HEK293 (cell line): ENCODE results near the gene CYP27A1.
A peak's percentile ranks its signal among the peaks of the same experiment; 100 is the strongest.

ENCODE experiments used
- CTCF ChIA-PET: fragments of 350-600 bp; formaldehyde crosslinking; extraction: SDS; loops from one replicate; lab custom pipeline; 2021; ENCODE audit warnings: antibody characterized with exemption; lab: Yijun Ruan, JAX
- POLR2A ChIA-PET: fragments of 300-600 bp; formaldehyde crosslinking; extraction: SDS; loops from one replicate; lab custom pipeline; 2020; ENCODE audit warnings: antibody characterized with exemption, inconsistent platforms; lab: Yijun Ruan, JAX
- H3K27ac ChIP-seq: fragments of 200-500 bp; sonication (Bioruptor generic); 2 replicates; pipeline ENCODE4 v1.5.1; 2014; ENCODE audit warnings: low read depth, low read length, control low read depth, inconsistent platforms; ENCODE audit errors: extremely low read depth
- H3K36me3 ChIP-seq, 2 experiments: fragments of 200-500 bp in 1 of 2; sonication (Bioruptor generic) in 1 of 2; 1 replicate in 1 of 2; 2 replicates in 1 of 2; pipeline ENCODE4 v1.5.1; 2014 to 2017; ENCODE audit warnings: inconsistent platforms in 2 of 2, low read length in 2 of 2; ENCODE audit not compliant: control insufficient read depth in 2 of 2, insufficient read depth in 1 of 2
- H3K4me1 ChIP-seq: fragments of 200-500 bp; sonication (Bioruptor generic); 2 replicates; pipeline ENCODE4 v1.5.1; 2014; ENCODE audit warnings: mild to moderate bottlenecking, low read length, inconsistent platforms; ENCODE audit not compliant: control insufficient read depth, insufficient read depth
- H3K4me3 ChIP-seq: 2 replicates; pipeline ENCODE4 v1.5.1; 2011; ENCODE audit warnings: low read depth, mild to moderate bottlenecking, control low read depth, low read length, moderate library complexity
- H3K9me3 ChIP-seq: fragments of 200-500 bp; sonication (Bioruptor generic); 2 replicates; pipeline ENCODE4 v1.5.1; 2014; ENCODE audit warnings: low read depth, low read length, inconsistent platforms; ENCODE audit not compliant: control insufficient read depth, insufficient read depth
- BCL11B ChIP-seq: fragments of 450-650 bp; formaldehyde crosslinking; IDR thresholded peaks from 2 replicates; pipeline ENCODE4 v1.5.1; 2016; ENCODE audit warnings: low read depth, missing biosample characterization, missing genetic modification characterization
- EGR2 ChIP-seq: fragments of 450-650 bp; formaldehyde crosslinking; IDR thresholded peaks from 2 replicates; pipeline ENCODE4 v1.5.1; 2016; ENCODE audit warnings: low read depth, missing biosample characterization, missing genetic modification characterization
- GLI2 ChIP-seq: fragments of 450-650 bp; formaldehyde crosslinking; IDR thresholded peaks from 2 replicates; pipeline ENCODE4; 2017; ENCODE audit warnings: missing biosample characterization, missing genetic modification characterization, low read depth, borderline replicate concordance
- INSM2 ChIP-seq: fragments of 450-650 bp; formaldehyde crosslinking; IDR thresholded peaks from 2 replicates; pipeline ENCODE4 v1.5.1; 2016; ENCODE audit warnings: missing biosample characterization, missing genetic modification characterization
- KLF1 ChIP-seq: fragments of 450-650 bp; formaldehyde crosslinking; IDR thresholded peaks from 2 replicates; pipeline ENCODE4 v1.5.1; 2016; ENCODE audit warnings: missing biosample characterization, missing genetic modification characterization
- KLF7 ChIP-seq: fragments of 450-650 bp; formaldehyde crosslinking; IDR thresholded peaks from 2 replicates; pipeline ENCODE4 v1.5.1; 2016; ENCODE audit warnings: missing biosample characterization, missing genetic modification characterization, borderline replicate concordance
- PRDM10 ChIP-seq: fragments of 450-650 bp; formaldehyde crosslinking; IDR thresholded peaks from 2 replicates; pipeline ENCODE4 v1.5.1; 2016; ENCODE audit warnings: missing biosample characterization, missing genetic modification characterization
- SP2 ChIP-seq: fragments of 450-650 bp; formaldehyde crosslinking; IDR thresholded peaks from 2 replicates; pipeline ENCODE4 v1.5.1; 2016; ENCODE audit warnings: missing biosample characterization, missing genetic modification characterization
- ZBTB6 ChIP-seq: fragments of 450-650 bp; formaldehyde crosslinking; IDR thresholded peaks from 2 replicates; pipeline ENCODE4 v1.5.1; 2017; ENCODE audit warnings: missing biosample characterization, missing genetic modification characterization
- ZFHX2 ChIP-seq: fragments of 450-650 bp; formaldehyde crosslinking; conservative IDR thresholded peaks from 2 replicates; pipeline ENCODE4 v1.5.1; 2016; ENCODE audit warnings: missing biosample characterization, missing genetic modification characterization
- ZFP37 ChIP-seq: fragments of 450-650 bp; formaldehyde crosslinking; IDR thresholded peaks from 2 replicates; pipeline ENCODE4 v1.5.1; 2016; ENCODE audit warnings: missing biosample characterization, missing genetic modification characterization
- ZNF132 ChIP-seq: fragments of 450-650 bp; formaldehyde crosslinking; IDR thresholded peaks from 2 replicates; pipeline ENCODE4 v1.5.1; 2017; ENCODE audit warnings: missing biosample characterization, missing genetic modification characterization, borderline replicate concordance
- ZNF133 ChIP-seq: fragments of 450-650 bp; formaldehyde crosslinking; IDR thresholded peaks from 2 replicates; pipeline ENCODE4 v1.5.1; 2016; ENCODE audit warnings: missing biosample characterization, missing genetic modification characterization
- ZNF157 ChIP-seq: fragments of 450-650 bp; formaldehyde crosslinking; IDR thresholded peaks from 2 replicates; pipeline ENCODE4 v1.5.1; 2016; ENCODE audit warnings: missing biosample characterization, missing genetic modification characterization
- ZNF266 ChIP-seq: fragments of 450-650 bp; formaldehyde crosslinking; IDR thresholded peaks from 2 replicates; pipeline ENCODE4 v1.5.1; 2016; ENCODE audit warnings: missing biosample characterization, missing genetic modification characterization, low read depth
- ZNF354C ChIP-seq: fragments of 450-650 bp; formaldehyde crosslinking; IDR thresholded peaks from 2 replicates; pipeline ENCODE4 v1.5.1; 2016; ENCODE audit warnings: missing biosample characterization, missing genetic modification characterization, low read depth, borderline replicate concordance
- ZNF473 ChIP-seq: fragments of 450-650 bp; formaldehyde crosslinking; IDR thresholded peaks from 2 replicates; pipeline ENCODE4 v1.5.1; 2017; ENCODE audit warnings: missing biosample characterization, missing genetic modification characterization
- ZNF510 ChIP-seq: fragments of 450-650 bp; formaldehyde crosslinking; IDR thresholded peaks from 2 replicates; pipeline ENCODE4 v1.5.1; 2018; ENCODE audit warnings: mild to moderate bottlenecking, missing genetic modification characterization, missing biosample characterization; ENCODE audit not compliant: insufficient replicate concordance
- ZNF544 ChIP-seq: fragments of 450-650 bp; formaldehyde crosslinking; IDR thresholded peaks from 2 replicates; pipeline ENCODE4 v1.5.0; 2017; ENCODE audit warnings: missing biosample characterization, missing genetic modification characterization
- ZNF555 ChIP-seq: fragments of 450-650 bp; formaldehyde crosslinking; conservative IDR thresholded peaks from 2 replicates; pipeline ENCODE4 v1.5.1; 2017; ENCODE audit warnings: missing biosample characterization, mild to moderate bottlenecking, missing genetic modification characterization, inconsistent platforms
- ZNF704 ChIP-seq: fragments of 450-650 bp; formaldehyde crosslinking; IDR thresholded peaks from 2 replicates; pipeline ENCODE4 v1.5.1; 2016; ENCODE audit warnings: missing biosample characterization, missing genetic modification characterization
- ZNF792 ChIP-seq: fragments of 450-650 bp; formaldehyde crosslinking; IDR thresholded peaks from 2 replicates; pipeline ENCODE4 v1.5.1; 2016; ENCODE audit warnings: missing biosample characterization, missing genetic modification characterization
- ZSCAN23 ChIP-seq: fragments of 450-650 bp; formaldehyde crosslinking; IDR thresholded peaks from 2 replicates; pipeline ENCODE4 v1.5.1; 2016; ENCODE audit warnings: missing biosample characterization, missing genetic modification characterization
- ZSCAN30 ChIP-seq: fragments of 450-650 bp; IDR thresholded peaks from 2 replicates; pipeline ENCODE4 v1.5.1; 2018; ENCODE audit warnings: missing biosample characterization, mild to moderate bottlenecking, missing genetic modification characterization, moderate library complexity
- ZSCAN5A ChIP-seq: fragments of 450-650 bp; formaldehyde crosslinking; IDR thresholded peaks from 2 replicates; pipeline ENCODE4 v1.5.1; 2016; ENCODE audit warnings: missing biosample characterization, missing genetic modification characterization
- TF ChIP-seq, protein P1 (sequence below): fragments of 450-650 bp; IDR thresholded peaks from 2 replicates; pipeline ENCODE4 v1.5.1; 2018; ENCODE audit warnings: missing biosample characterization, mild to moderate bottlenecking, missing genetic modification characterization

The CYP27A1 gene

GRCh38 chr2:218849721-218850120 lies 67.8 kb downstream of the CYP27A1 start:
- POLR2A ChIA-PET = interaction anchor here (0.9 kb wide), 1 partner anchor 47 kb away, joined by 3 read pairs; no protein-coding TSS in a partner anchor
- TF ChIP-seq ZBTB6 (tag by site-specific recombination) (no peak), GLI2 (tag by site-specific recombination) (no peak), ZNF510 (tag by site-specific recombination) (no peak), ZNF133 (no peak), INSM2 (no peak), ZNF473 (no peak), ZNF704 (tag by site-specific recombination) (no peak), SP2 (tag by site-specific recombination) (no peak), KLF1 (tag by site-specific recombination) (no peak), ZSCAN5A (tag by site-specific recombination) (no peak), ZNF266 (tag by site-specific recombination) (no peak), KLF7 (tag by site-specific recombination) (no peak), BCL11B (no peak), ZSCAN23 (tag by site-specific recombination) (no peak)
- TF ChIP-seq, protein P1, sequence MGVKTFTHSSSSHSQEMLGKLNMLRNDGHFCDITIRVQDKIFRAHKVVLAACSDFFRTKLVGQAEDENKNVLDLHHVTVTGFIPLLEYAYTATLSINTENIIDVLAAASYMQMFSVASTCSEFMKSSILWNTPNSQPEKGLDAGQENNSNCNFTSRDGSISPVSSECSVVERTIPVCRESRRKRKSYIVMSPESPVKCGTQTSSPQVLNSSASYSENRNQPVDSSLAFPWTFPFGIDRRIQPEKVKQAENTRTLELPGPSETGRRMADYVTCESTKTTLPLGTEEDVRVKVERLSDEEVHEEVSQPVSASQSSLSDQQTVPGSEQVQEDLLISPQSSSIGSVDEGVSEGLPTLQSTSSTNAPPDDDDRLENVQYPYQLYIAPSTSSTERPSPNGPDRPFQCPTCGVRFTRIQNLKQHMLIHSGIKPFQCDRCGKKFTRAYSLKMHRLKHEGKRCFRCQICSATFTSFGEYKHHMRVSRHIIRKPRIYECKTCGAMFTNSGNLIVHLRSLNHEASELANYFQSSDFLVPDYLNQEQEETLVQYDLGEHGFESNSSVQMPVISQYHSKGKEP (tag by site-specific recombination) = no peak
- Histone ChIP-seq H3K36me3 (no peaks in the 10 kb centered on the region), H3K9me3 (no peaks in the 10 kb centered on the region), H3K27ac (no peak overlapping the region), H3K4me3 (no peak overlapping the region), H3K4me1 (0 out of 2 replicates have a peak, but pooled peaks cover 6% of the 10 kb centered on the region)
- CTCF ChIA-PET = interaction anchor here (0.6 to 10.1 kb wide), 11 partner anchors 21 to 305 kb away, joined by 3 to 115 read pairs (median 3); partner anchors contain the start of gene TTLL4

DNA sequence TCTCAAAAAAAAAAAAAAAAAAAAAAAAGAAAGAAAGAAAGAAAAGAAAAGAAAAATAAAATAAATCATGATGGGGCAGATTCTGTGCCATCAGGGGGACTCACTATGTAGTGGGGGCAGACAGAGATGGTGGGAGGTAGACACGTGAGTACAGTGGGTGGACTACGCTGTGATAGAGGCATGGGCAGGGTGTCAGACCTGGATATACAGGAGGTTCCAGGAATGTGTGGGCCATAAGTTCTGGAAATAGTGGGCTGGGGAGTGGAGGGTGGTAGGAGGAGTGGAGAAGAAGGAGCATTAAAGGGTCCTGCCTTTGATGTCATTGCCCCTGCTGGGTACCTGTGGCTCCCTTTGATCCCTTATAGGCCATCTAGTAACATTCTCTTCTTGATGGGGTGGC lies 68.8 kb downstream of the CYP27A1 start:
- ChIA-PET CTCF (interaction anchor here (0.6 to 10.1 kb wide), 12 partner anchors 25 to 992 kb away, joined by 3 to 115 read pairs (median 3); no protein-coding TSS in a partner anchor), POLR2A (no interaction called here)
- no peak overlapping the region for H3K27ac ChIP-seq
- H3K9me3 ChIP-seq = no peaks in the 10 kb centered on the region
- H3K36me3 ChIP-seq = no peaks in the 10 kb centered on the region
- no peak overlapping the region for H3K4me3 ChIP-seq
- H3K4me1 ChIP-seq = peaks cover 6% of the 10 kb centered on the region; the same call in 1 of the 2 replicates
- TF ChIP-seq ZNF132 (tag by site-specific recombination) = no peak
- no peak for TF ChIP-seq ZSCAN30 (tag by site-specific recombination)
- peak; percentile 92 for TF ChIP-seq EGR2 (tag by site-specific recombination)
- TF ChIP-seq PRDM10 (tag by site-specific recombination) = no peak
- no peak for TF ChIP-seq ZNF544 (tag by site-specific recombination)
- no peak for TF ChIP-seq ZNF792 (tag by site-specific recombination)
- TF ChIP-seq ZFHX2 (tag by site-specific recombination) = peak; percentile 84
- TF ChIP-seq ZNF555 = no peak
- no peak for TF ChIP-seq ZFP37 (tag by site-specific recombination)
- TF ChIP-seq ZNF157 = no peak
- no peak for TF ChIP-seq ZNF354C (tag by site-specific recombination)
